Measurements from ENCODE around the gene CSAD. TPM values are rescaled to one million over a fixed set of nuclear protein-coding genes. Genes with fewer than 3 reads are reported as not detected.
A peak's percentile ranks its signal among the peaks of the same experiment; 100 is the strongest.

The CSAD gene
- total and polyA plus RNA-seq, 2 of the 13 experiments (the other 11 are each of a cell fraction or from before 2014, with no cell fraction given) = 7.2 to 23.5 TPM

DNA sequence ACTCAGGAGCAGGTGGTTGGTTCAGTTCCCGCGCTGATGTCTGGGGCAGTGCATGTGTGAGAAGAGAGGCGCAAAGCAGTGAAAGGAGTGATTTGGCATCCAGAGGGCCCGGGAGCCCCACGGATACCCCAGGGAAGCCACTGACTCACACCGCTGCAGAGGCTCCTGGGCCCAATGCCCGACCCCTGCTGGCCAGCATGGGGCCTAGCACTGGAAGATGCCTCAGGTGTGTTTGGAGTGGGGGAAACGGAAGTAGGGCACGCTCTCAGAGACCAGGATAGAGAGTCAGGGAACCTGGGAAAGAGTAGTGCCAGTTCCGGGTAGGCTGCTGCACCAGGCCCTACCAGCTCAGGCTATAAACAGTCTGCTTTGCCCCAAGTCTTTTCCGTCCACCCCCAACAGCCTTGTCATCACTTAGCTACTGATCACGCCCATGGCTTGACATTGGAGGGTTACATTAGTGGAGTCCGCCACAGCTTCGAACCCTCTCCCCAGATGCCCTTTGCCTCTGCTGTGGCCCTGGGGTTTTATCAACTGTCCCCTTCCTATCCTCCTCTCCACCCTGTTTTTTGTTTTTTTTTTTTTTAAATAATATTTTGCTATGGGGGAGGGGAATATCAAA, 9.5 kb upstream of the CSAD start (continued):
- TF ChIP-seq, protein P1, sequence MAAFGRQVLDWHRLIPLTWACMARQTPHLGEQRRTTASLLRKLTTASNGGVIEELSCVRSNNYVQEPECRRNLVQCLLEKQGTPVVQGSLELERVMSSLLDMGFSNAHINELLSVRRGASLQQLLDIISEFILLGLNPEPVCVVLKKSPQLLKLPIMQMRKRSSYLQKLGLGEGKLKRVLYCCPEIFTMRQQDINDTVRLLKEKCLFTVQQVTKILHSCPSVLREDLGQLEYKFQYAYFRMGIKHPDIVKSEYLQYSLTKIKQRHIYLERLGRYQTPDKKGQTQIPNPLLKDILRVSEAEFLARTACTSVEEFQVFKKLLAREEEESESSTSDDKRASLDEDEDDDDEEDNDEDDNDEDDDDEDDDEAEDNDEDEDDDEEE (CRISPR knock-in tag; IDR thresholded peaks at IDR 0.05) = no peak
- TF ChIP-seq KLF6 (CRISPR knock-in tag; IDR thresholded peaks at IDR 0.05) (no peak), NR2F2 (IDR thresholded peaks at IDR 0.05; ENCODE audit: borderline replicate concordance, low read depth) (no peak), ZNF335 (CRISPR knock-in tag; IDR thresholded peaks at IDR 0.05) (no peak), ZNF496 (CRISPR knock-in tag; IDR thresholded peaks at IDR 0.05; ENCODE audit: insufficient replicate concordance) (no peak), FOXP1 (IDR thresholded peaks at IDR 0.05) (no peak), FOXP1 (CRISPR knock-in tag; IDR thresholded peaks at IDR 0.05) (no peak), TCF12 (IDR thresholded peaks at IDR 0.05) (no peak), TCF12 (CRISPR knock-in tag; IDR thresholded peaks at IDR 0.05) (no peak), ZNF362 (CRISPR knock-in tag; IDR thresholded peaks at IDR 0.05; ENCODE audit: borderline replicate concordance) (no peak), NR2F6 (IDR thresholded peaks at IDR 0.05) (no peak), NR2F6 (CRISPR knock-in tag; IDR thresholded peaks at IDR 0.05) (no peak), RAD21 (CRISPR knock-in tag; IDR thresholded peaks at IDR 0.05) (peak; percentile 86), ZBTB38 (CRISPR knock-in tag; IDR thresholded peaks at IDR 0.05) (peak; percentile 82), ZNF850 (CRISPR knock-in tag; conservative IDR thresholded peaks at IDR 0.05) (no peak), THYN1 (CRISPR knock-in tag; IDR thresholded peaks at IDR 0.05; ENCODE audit: borderline replicate concordance, low read depth) (no peak), PITX1 (CRISPR knock-in tag; IDR thresholded peaks at IDR 0.05) (no peak), ZNF670 (CRISPR knock-in tag; IDR thresholded peaks at IDR 0.05; ENCODE audit: borderline replicate concordance) (no peak), RARG (CRISPR knock-in tag; IDR thresholded peaks at IDR 0.05; ENCODE audit: low read depth) (no peak), ZNF816 (CRISPR knock-in tag; IDR thresholded peaks at IDR 0.05; ENCODE audit: borderline replicate concordance) (no peak), ZBTB20 (CRISPR knock-in tag; IDR thresholded peaks at IDR 0.05; ENCODE audit: borderline replicate concordance, low read depth) (no peak), AGO1 (IDR thresholded peaks at IDR 0.05; ENCODE audit: low read depth, low read length, poor library complexity, severe bottlenecking) (peak; percentile 39), ZNF333 (CRISPR knock-in tag; IDR thresholded peaks at IDR 0.05; ENCODE audit: borderline replicate concordance) (no peak), SALL1 (CRISPR knock-in tag; IDR thresholded peaks at IDR 0.05) (peak; percentile 19; the same call in 1 of the 2 replicates), ETS1 (CRISPR knock-in tag; IDR thresholded peaks at IDR 0.05) (no peak)
- TF ChIP-seq, protein P2, sequence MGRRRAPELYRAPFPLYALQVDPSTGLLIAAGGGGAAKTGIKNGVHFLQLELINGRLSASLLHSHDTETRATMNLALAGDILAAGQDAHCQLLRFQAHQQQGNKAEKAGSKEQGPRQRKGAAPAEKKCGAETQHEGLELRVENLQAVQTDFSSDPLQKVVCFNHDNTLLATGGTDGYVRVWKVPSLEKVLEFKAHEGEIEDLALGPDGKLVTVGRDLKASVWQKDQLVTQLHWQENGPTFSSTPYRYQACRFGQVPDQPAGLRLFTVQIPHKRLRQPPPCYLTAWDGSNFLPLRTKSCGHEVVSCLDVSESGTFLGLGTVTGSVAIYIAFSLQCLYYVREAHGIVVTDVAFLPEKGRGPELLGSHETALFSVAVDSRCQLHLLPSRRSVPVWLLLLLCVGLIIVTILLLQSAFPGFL (CRISPR knock-in tag; IDR thresholded peaks at IDR 0.05) = no peak

Measured in HepG2 (cell line).